Endodermal cell (in vitro differentiated cells): Measurements from ENCODE around the gene FHAD1. TPM values are rescaled to one million over a fixed set of nuclear protein-coding genes. Genes with fewer than 3 reads are reported as not detected.

Experiments
- DNase-seq: peaks from one replicate; pipeline ENCODE4 v3.0.0-alpha.2; 2017
- H3K27ac ChIP-seq: 2 replicates; pipeline ENCODE4 v1.5.1; 2013; ENCODE audit warnings: mild to moderate bottlenecking, low read depth, low read length, moderate library complexity
- H3K27me3 ChIP-seq: 2 replicates; pipeline ENCODE4 v1.6.1; 2013; ENCODE audit warnings: mild to moderate bottlenecking, low read length, moderate library complexity; ENCODE audit not compliant: insufficient read depth, control insufficient read depth, poor library complexity, severe bottlenecking
- H3K36me3 ChIP-seq: 2 replicates; pipeline ENCODE4 v1.7.0; 2013; ENCODE audit warnings: mild to moderate bottlenecking, low read length, moderate library complexity; ENCODE audit not compliant: control insufficient read depth, insufficient read depth
- H3K4me1 ChIP-seq: one replicate; pipeline ENCODE4 v1.7.0; 2013; ENCODE audit warnings: low read length; ENCODE audit not compliant: control insufficient read depth, insufficient read depth
- H3K4me3 ChIP-seq: 2 replicates; pipeline ENCODE4 v1.5.1; 2013; ENCODE audit warnings: mild to moderate bottlenecking, low read length, moderate library complexity
- H3K9ac ChIP-seq: 2 replicates; pipeline ENCODE4 v1.6.1; 2013; ENCODE audit warnings: mild to moderate bottlenecking, low read length, moderate library complexity; ENCODE audit not compliant: poor library complexity, severe bottlenecking; ENCODE audit errors: extremely low read depth
- H3K9me3 ChIP-seq: 2 replicates; pipeline ENCODE4 v1.6.1; 2013; ENCODE audit warnings: mild to moderate bottlenecking, low read length, moderate library complexity; ENCODE audit not compliant: control insufficient read depth
- H3K27ac Mint-ChIP-seq: 2 replicates; pipeline ENCODE4 v1.8.0; 2020; ENCODE audit warnings: mixed read lengths
- H3K27me3 Mint-ChIP-seq: 2 replicates; pipeline ENCODE4 v1.8.0; 2021; ENCODE audit warnings: mild to moderate bottlenecking, mixed read lengths; ENCODE audit not compliant: insufficient read depth
- H3K36me3 Mint-ChIP-seq: 2 replicates; pipeline ENCODE4 v1.8.0; 2020; ENCODE audit warnings: low read depth, mixed read lengths
- H3K4me1 Mint-ChIP-seq: 2 replicates; pipeline ENCODE4 v1.8.0; 2020; ENCODE audit warnings: mixed read lengths
- H3K4me3 Mint-ChIP-seq: 2 replicates; pipeline ENCODE4 v1.8.0; 2020; ENCODE audit warnings: mild to moderate bottlenecking, moderate library complexity, mixed read lengths
- H3K9me3 Mint-ChIP-seq: 2 replicates; pipeline ENCODE4 v1.8.0; 2020; ENCODE audit warnings: mild to moderate bottlenecking, mixed read lengths
- WGBS, 2 experiments: methylation state at CpG; one replicate each; pipeline versions ENCODE4 v1.1.5 to v1.1.7; 2013; ENCODE audit warnings: missing lambda C conversion rate in 2 of 2, mixed read lengths in 1 of 2; ENCODE audit not compliant: insufficient coverage in 1 of 2, insufficient read length in 1 of 2; 5-methylcytosine and 5-hydroxymethylcytosine counted together
- total RNA-seq, 2 donors: library from RNA; stranded (reverse); fragmentation: NEBNext Ultra II Directional in 1 of 2; extraction: Animal tissue kit (Norgen Biotek cat#: 25700) in 1 of 2; gene quantifications; 2 replicates in 1 of 2; 3 replicates in 1 of 2; pipeline ENCODE4 v1.2.1, GENCODE V29; 2021
- TF ChIP-seq, protein P1 (sequence below): fragments of 200-600 bp; sonication (generic); conservative IDR thresholded peaks from 2 replicates; pipeline ENCODE4 v1.5.0; 2021; ENCODE audit warnings: antibody characterized with exemption, mild to moderate bottlenecking

FHAD1 gene
- total RNA-seq, 2 donors from 2014 or later = 2.9 to 3.6 TPM

DNA sequence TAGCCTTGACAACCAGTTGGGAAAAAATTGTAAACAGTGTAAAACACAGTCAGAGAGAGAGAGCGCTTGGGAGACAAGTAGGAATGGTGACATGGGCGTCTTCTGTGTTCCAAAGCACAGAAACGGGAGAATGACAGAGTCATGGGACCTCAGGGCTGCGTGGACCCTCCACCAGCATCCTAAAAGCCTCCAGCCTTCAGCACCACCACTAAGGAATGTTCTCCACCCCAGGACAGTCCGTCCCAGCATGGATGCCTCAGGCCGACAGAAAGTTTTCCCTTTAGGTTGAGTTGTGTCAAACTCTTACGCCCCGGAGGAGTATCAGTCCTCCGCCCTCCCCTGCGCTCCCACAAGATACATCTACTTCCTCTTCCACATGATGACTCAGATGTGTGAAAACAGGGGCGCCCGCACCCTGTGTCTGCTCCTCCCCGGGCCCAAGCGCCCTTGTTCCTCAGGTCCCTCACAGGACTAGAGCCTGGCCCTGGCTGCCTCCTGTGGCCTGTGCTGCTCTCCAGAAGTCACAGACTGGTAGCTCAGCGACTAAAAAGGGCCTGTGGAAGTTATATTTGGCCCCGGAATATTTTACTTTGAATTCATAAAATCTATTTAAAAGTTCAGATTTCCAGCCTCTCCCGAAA lies 98.8 kb downstream of the FHAD1 start:
- Histone ChIP-seq H3K27ac (no peak overlapping the region), H3K9me3 (no peaks in the 10 kb centered on the region), H3K9ac (no peak overlapping the region), H3K27me3 (no peaks in the 10 kb centered on the region), H3K4me3 (no peak overlapping the region), H3K36me3 (no peaks in the 10 kb centered on the region), H3K4me1 (no peaks in the 10 kb centered on the region)
- DNase-seq = no peak
- no peak overlapping the region for H3K27ac Mint-ChIP-seq
- H3K4me3 Mint-ChIP-seq = no peak overlapping the region
- H3K9me3 Mint-ChIP-seq = no peaks in the 10 kb centered on the region
- H3K36me3 Mint-ChIP-seq = no peaks in the 10 kb centered on the region
- H3K27me3 Mint-ChIP-seq = no peaks in the 10 kb centered on the region
- H3K4me1 Mint-ChIP-seq = no peaks in the 10 kb centered on the region
- TF ChIP-seq, protein P1, sequence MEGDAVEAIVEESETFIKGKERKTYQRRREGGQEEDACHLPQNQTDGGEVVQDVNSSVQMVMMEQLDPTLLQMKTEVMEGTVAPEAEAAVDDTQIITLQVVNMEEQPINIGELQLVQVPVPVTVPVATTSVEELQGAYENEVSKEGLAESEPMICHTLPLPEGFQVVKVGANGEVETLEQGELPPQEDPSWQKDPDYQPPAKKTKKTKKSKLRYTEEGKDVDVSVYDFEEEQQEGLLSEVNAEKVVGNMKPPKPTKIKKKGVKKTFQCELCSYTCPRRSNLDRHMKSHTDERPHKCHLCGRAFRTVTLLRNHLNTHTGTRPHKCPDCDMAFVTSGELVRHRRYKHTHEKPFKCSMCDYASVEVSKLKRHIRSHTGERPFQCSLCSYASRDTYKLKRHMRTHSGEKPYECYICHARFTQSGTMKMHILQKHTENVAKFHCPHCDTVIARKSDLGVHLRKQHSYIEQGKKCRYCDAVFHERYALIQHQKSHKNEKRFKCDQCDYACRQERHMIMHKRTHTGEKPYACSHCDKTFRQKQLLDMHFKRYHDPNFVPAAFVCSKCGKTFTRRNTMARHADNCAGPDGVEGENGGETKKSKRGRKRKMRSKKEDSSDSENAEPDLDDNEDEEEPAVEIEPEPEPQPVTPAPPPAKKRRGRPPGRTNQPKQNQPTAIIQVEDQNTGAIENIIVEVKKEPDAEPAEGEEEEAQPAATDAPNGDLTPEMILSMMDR = no peak
- WGBS, 2 experiments = 93 to 98% methylated on average over 14 to 17 of the region's 17 CpGs

- WGBS, 2 experiments = 92 to 96% methylated on average over 10 to 14 of the region's 14 CpGs
Observed at GRCh38 chr1:15346346-15347030, 99.5 kb downstream of the FHAD1 start.

GRCh38 chr1:15347182-15347581 lies 100.2 kb downstream of the FHAD1 start:
- H3K27ac Mint-ChIP-seq = no peak overlapping the region
- 94 to 96% methylated on average over 7 of the region's 7 CpGs for WGBS, 2 experiments
- no peaks in the 10 kb centered on the region for H3K9me3 Mint-ChIP-seq

More at GRCh38 chr1:15346346-15347030, 99.5 kb downstream of the FHAD1 start:
- Mint-ChIP-seq H3K36me3 (no peaks in the 10 kb centered on the region), H3K27ac (no peak overlapping the region), H3K9me3 (no peaks in the 10 kb centered on the region), H3K4me1 (no peaks in the 10 kb centered on the region), H3K4me3 (no peak overlapping the region), H3K27me3 (no peaks in the 10 kb centered on the region)
- H3K36me3 ChIP-seq = no peaks in the 10 kb centered on the region
- no peaks in the 10 kb centered on the region for H3K9me3 ChIP-seq
- no peak overlapping the region for H3K9ac ChIP-seq
- no peak overlapping the region for H3K27ac ChIP-seq
- TF ChIP-seq, protein P1 = no peak
- no peak for DNase-seq
- H3K4me3 ChIP-seq = no peak overlapping the region
- H3K4me1 ChIP-seq = no peaks in the 10 kb centered on the region
- H3K27me3 ChIP-seq = no peaks in the 10 kb centered on the region

More at GRCh38 chr1:15347182-15347581, 100.2 kb downstream of the FHAD1 start:
- no peaks in the 10 kb centered on the region for H3K4me1 ChIP-seq
- Mint-ChIP-seq H3K4me1 (no peaks in the 10 kb centered on the region), H3K36me3 (no peaks in the 10 kb centered on the region), H3K27me3 (no peaks in the 10 kb centered on the region), H3K4me3 (no peak overlapping the region)
- no peak overlapping the region for H3K27ac ChIP-seq
- no peaks in the 10 kb centered on the region for H3K9me3 ChIP-seq
- H3K4me3 ChIP-seq = no peak overlapping the region
- no peaks in the 10 kb centered on the region for H3K27me3 ChIP-seq
- TF ChIP-seq, protein P1 = no peak
- no peak overlapping the region for H3K9ac ChIP-seq
- DNase-seq = no peak
- no peaks in the 10 kb centered on the region for H3K36me3 ChIP-seq
